Measurements from ENCODE around the gene PIMREG. TPM values are rescaled to one million over a fixed set of nuclear protein-coding genes. Genes with fewer than 3 reads are reported as not detected.

The PIMREG gene
- total and polyA plus RNA-seq, 2 experiments from 2014 or later = 3.9 to 11.8 TPM

DNA sequence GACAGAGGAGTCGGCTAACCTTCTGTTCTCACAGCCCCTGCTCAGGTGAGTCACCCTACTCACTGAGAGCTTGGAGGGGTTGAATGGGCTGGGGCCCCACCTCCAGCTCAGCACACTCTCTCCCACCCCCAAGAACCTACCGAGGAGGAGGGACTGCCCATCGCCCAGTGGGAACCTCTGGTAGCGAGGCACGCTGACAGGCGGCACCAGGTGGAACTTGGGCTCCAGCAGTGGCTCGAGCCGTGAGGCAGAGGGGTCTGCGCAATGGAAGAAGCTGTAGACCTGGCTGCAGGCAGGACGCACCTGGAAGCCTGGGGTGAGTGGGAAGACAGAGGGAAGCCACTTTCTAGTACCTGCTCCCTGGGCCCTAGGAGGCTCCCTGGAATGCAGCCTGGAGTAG is 28.3 kb downstream of the PIMREG start:
- H3K9me2 ChIP-seq (replicated peaks; ENCODE audit: insufficient read depth) = no peaks in the 10 kb centered on the region
- no peak for DNase-seq (ENCODE audit: low spot score)
- H2AFZ ChIP-seq = no peak overlapping the region
- no peaks in the 10 kb centered on the region for H3K79me2 ChIP-seq
- H3K4me1 ChIP-seq (ENCODE audit: insufficient read depth) = peaks cover 4% of the 10 kb centered on the region
- no peak overlapping the region for H3K4me3 ChIP-seq
- no peaks in the 10 kb centered on the region for H3K9me3 ChIP-seq (ENCODE audit: low read depth)
- no peak overlapping the region for H3K4me2 ChIP-seq
- WGBS (ENCODE audit: low lambda C conversion rate, missing lambda C conversion rate) = 93% methylated on average over 10 of the region's 10 CpGs
- no peaks in the 10 kb centered on the region for H3K36me3 ChIP-seq (replicated peaks; ENCODE audit: insufficient read depth, low read depth)
- H3K27me3 ChIP-seq = no peaks in the 10 kb centered on the region
- no peak overlapping the region for H3K27ac ChIP-seq
- H4K20me1 ChIP-seq (ENCODE audit: insufficient read depth, poor library complexity, severe bottlenecking) = no peaks in the 10 kb centered on the region
- TF ChIP-seq CTCF (IDR thresholded peaks at IDR 0.05; ENCODE audit: poor library complexity) (no peak), EZH2 (IDR thresholded peaks at IDR 0.05; ENCODE audit: borderline replicate concordance) (no peak), EZH2phosphoT487 (IDR thresholded peaks at IDR 0.05; ENCODE audit: low read depth, severe bottlenecking, unreplicated experiment) (no peak)

- TF ChIP-seq EZH2phosphoT487 (IDR thresholded peaks at IDR 0.05; ENCODE audit: low read depth, severe bottlenecking, unreplicated experiment) (no peak), EZH2 (IDR thresholded peaks at IDR 0.05; ENCODE audit: borderline replicate concordance) (no peak), CTCF (IDR thresholded peaks at IDR 0.05; ENCODE audit: poor library complexity) (peak; percentile 90)
- H3K4me1 ChIP-seq (ENCODE audit: insufficient read depth) = peaks cover 4% of the 10 kb centered on the region
- 45% methylated on average over 14 of the region's 14 CpGs for WGBS (ENCODE audit: low lambda C conversion rate, missing lambda C conversion rate)
These were observed 29.0 kb downstream of the PIMREG start for GRCh38 chr17:6473128-6473767.

GRCh38 chr17:6474376-6474775 is 30.1 kb downstream of the PIMREG start:
- Histone ChIP-seq H3K27ac (no peak overlapping the region), H3K79me2 (no peaks in the 10 kb centered on the region), H3K4me1 (ENCODE audit: insufficient read depth) (peaks cover 4% of the 10 kb centered on the region), H3K9me3 (ENCODE audit: low read depth) (no peaks in the 10 kb centered on the region), H3K27me3 (no peaks in the 10 kb centered on the region), H2AFZ (no peak overlapping the region), H4K20me1 (ENCODE audit: insufficient read depth, poor library complexity, severe bottlenecking) (no peaks in the 10 kb centered on the region), H3K9me2 (replicated peaks; ENCODE audit: insufficient read depth) (no peaks in the 10 kb centered on the region), H3K36me3 (replicated peaks; ENCODE audit: insufficient read depth, low read depth) (no peaks in the 10 kb centered on the region), H3K4me2 (no peak overlapping the region), H3K4me3 (no peak overlapping the region)
- TF ChIP-seq EZH2 (IDR thresholded peaks at IDR 0.05; ENCODE audit: borderline replicate concordance) = no peak
- no peak for TF ChIP-seq CTCF (IDR thresholded peaks at IDR 0.05; ENCODE audit: poor library complexity)
- TF ChIP-seq EZH2phosphoT487 (IDR thresholded peaks at IDR 0.05; ENCODE audit: low read depth, severe bottlenecking, unreplicated experiment) = no peak
- no peak for DNase-seq (ENCODE audit: low spot score)
- WGBS (ENCODE audit: low lambda C conversion rate, missing lambda C conversion rate) = 91% methylated on average over 21 of the region's 22 CpGs

More at GRCh38 chr17:6473128-6473767, 29.0 kb downstream of the PIMREG start:
- Histone ChIP-seq H3K9me2 (replicated peaks; ENCODE audit: insufficient read depth) (no peaks in the 10 kb centered on the region), H3K4me3 (no peak overlapping the region), H3K27ac (no peak overlapping the region), H2AFZ (no peak overlapping the region), H3K9me3 (ENCODE audit: low read depth) (no peaks in the 10 kb centered on the region), H4K20me1 (ENCODE audit: insufficient read depth, poor library complexity, severe bottlenecking) (no peaks in the 10 kb centered on the region), H3K4me2 (no peak overlapping the region), H3K27me3 (no peaks in the 10 kb centered on the region), H3K36me3 (replicated peaks; ENCODE audit: insufficient read depth, low read depth) (no peaks in the 10 kb centered on the region), H3K79me2 (no peaks in the 10 kb centered on the region)
- peak; percentile 88 for DNase-seq (ENCODE audit: low spot score)

Measured in hepatocyte (in vitro differentiated cells).